ENCODE data around the gene RNF43.
A peak's percentile ranks its signal among the peaks of the same experiment; 100 is the strongest.

DNA sequence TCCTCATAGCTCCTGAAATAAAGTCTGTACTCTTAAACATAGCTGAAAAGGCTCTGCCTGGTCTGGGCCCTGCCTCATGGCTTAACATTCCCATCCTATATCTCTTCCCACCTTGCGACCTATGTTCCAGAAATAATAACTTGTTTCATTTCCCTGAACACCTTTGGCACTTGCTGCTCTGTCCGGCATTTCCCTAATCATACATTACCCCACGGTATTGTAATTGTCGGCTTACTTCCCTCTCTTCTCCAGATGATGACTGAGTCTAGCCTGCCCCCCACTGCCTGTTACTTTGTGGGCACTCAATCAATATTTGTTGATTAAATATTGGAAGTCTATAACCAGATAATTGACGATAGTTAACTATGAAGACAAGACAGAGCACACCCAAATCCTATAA lies 42.1 kb downstream of the RNF43 start:
- TF ChIP-seq, protein P1, sequence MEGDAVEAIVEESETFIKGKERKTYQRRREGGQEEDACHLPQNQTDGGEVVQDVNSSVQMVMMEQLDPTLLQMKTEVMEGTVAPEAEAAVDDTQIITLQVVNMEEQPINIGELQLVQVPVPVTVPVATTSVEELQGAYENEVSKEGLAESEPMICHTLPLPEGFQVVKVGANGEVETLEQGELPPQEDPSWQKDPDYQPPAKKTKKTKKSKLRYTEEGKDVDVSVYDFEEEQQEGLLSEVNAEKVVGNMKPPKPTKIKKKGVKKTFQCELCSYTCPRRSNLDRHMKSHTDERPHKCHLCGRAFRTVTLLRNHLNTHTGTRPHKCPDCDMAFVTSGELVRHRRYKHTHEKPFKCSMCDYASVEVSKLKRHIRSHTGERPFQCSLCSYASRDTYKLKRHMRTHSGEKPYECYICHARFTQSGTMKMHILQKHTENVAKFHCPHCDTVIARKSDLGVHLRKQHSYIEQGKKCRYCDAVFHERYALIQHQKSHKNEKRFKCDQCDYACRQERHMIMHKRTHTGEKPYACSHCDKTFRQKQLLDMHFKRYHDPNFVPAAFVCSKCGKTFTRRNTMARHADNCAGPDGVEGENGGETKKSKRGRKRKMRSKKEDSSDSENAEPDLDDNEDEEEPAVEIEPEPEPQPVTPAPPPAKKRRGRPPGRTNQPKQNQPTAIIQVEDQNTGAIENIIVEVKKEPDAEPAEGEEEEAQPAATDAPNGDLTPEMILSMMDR (IDR thresholded peaks at IDR 0.05; ENCODE audit: low read depth, low read length): peak; percentile 38
- TF ChIP-seq EZH2phosphoT487 (IDR thresholded peaks at IDR 0.05; ENCODE audit: low read depth): no peak

All from OCI-LY3 (cell line).